Mesenchymal stem cell (in vitro differentiated cells and primary cell): ENCODE data around the gene SPINK2.
A peak's percentile ranks its signal among the peaks of the same experiment; 100 is the strongest.

Experiments used
- DNase-seq: peaks from one replicate; pipeline ENCODE4 v3.0.0-alpha.2; 2013
- H2AFZ ChIP-seq: one replicate; pipeline ENCODE4 v1.6.1; 2013; ENCODE audit warnings: low read depth, mild to moderate bottlenecking, control low read depth, inconsistent platforms, low read length, moderate library complexity
- H2AK5ac ChIP-seq: 2 replicates; pipeline ENCODE4 v1.6.1; 2013; ENCODE audit warnings: low read length, moderate library complexity, mild to moderate bottlenecking, inconsistent platforms; ENCODE audit not compliant: severe bottlenecking
- H2BK120ac ChIP-seq: one replicate; pipeline ENCODE4 v1.6.1; 2013; ENCODE audit warnings: low read depth, mild to moderate bottlenecking, inconsistent platforms, low read length, moderate library complexity
- H2BK12ac ChIP-seq, 2 experiments: one replicate each; pipeline ENCODE4 v1.6.1; 2013; ENCODE audit warnings: inconsistent platforms in 2 of 2, low read length in 2 of 2, mild to moderate bottlenecking in 2 of 2, moderate library complexity in 2 of 2, control low read depth in 1 of 2
- H2BK15ac ChIP-seq: one replicate; pipeline ENCODE4 v1.6.1; 2013; ENCODE audit warnings: mild to moderate bottlenecking, low read depth, inconsistent platforms; ENCODE audit not compliant: poor library complexity, severe bottlenecking
- H2BK5ac ChIP-seq: 2 replicates; pipeline ENCODE4 v1.6.1; 2013; ENCODE audit warnings: low read depth, mild to moderate bottlenecking, low read length, control low read depth, inconsistent platforms; ENCODE audit not compliant: poor library complexity, severe bottlenecking
- H3K14ac ChIP-seq, 2 experiments: one replicate each; pipeline ENCODE4 v1.6.1; 2013; ENCODE audit warnings: inconsistent platforms in 2 of 2, low read length in 2 of 2, control low read depth in 1 of 2, mild to moderate bottlenecking in 1 of 2, moderate library complexity in 1 of 2
- H3K18ac ChIP-seq, 2 experiments: one replicate each; pipeline ENCODE4 v1.6.1; 2013; ENCODE audit warnings: inconsistent platforms in 2 of 2, low read length in 2 of 2, control low read depth in 1 of 2, low read depth in 1 of 2, mild to moderate bottlenecking in 1 of 2
- H3K23ac ChIP-seq, 2 experiments: one replicate each; pipeline ENCODE4 v1.6.1; 2013; ENCODE audit warnings: inconsistent platforms in 2 of 2, low read length in 2 of 2, mild to moderate bottlenecking in 2 of 2, moderate library complexity in 2 of 2, control low read depth in 1 of 2
- H3K27ac ChIP-seq: 2 replicates; pipeline ENCODE4 v1.5.1; 2013; ENCODE audit warnings: mild to moderate bottlenecking, moderate library complexity, low read length, control low read depth, inconsistent platforms; ENCODE audit not compliant: poor library complexity, severe bottlenecking
- H3K27me3 ChIP-seq, 2 experiments: 2 replicates each; pipeline versions ENCODE4 v1.6.1 to v1.7.0; 2013; ENCODE audit warnings: low read length in 2 of 2, mild to moderate bottlenecking in 2 of 2, moderate library complexity in 2 of 2, control low read depth in 1 of 2, inconsistent platforms in 1 of 2; ENCODE audit not compliant: control insufficient read depth in 1 of 2, insufficient read depth in 1 of 2
- H3K36me3 ChIP-seq, 2 experiments: 2 replicates each; pipeline versions ENCODE4 v1.6.1 to v1.7.0; 2013; ENCODE audit warnings: low read length in 2 of 2, control low read depth in 1 of 2, inconsistent platforms in 1 of 2, low read depth in 1 of 2, mild to moderate bottlenecking in 1 of 2; ENCODE audit not compliant: insufficient read depth in 2 of 2, control insufficient read depth in 1 of 2
- H3K4ac ChIP-seq, 2 experiments: one replicate each; pipeline ENCODE4 v1.6.1; 2013; ENCODE audit warnings: inconsistent platforms in 2 of 2, low read length in 2 of 2, mild to moderate bottlenecking in 2 of 2, moderate library complexity in 2 of 2, control low read depth in 1 of 2, low read depth in 1 of 2
- H3K4me1 ChIP-seq: 2 replicates; pipeline ENCODE4 v1.6.1; 2013; ENCODE audit warnings: low read depth, low read length, control low read depth; ENCODE audit not compliant: control insufficient read depth, insufficient read depth
- H3K4me2 ChIP-seq: 2 replicates; pipeline ENCODE4 v1.6.1; 2013; ENCODE audit warnings: low read length, mild to moderate bottlenecking, inconsistent platforms; ENCODE audit not compliant: poor library complexity, severe bottlenecking
- H3K4me3 ChIP-seq, 2 experiments: 2 replicates each; pipeline versions ENCODE4 v1.5.1 to v1.7.0; 2013; ENCODE audit warnings: low read length in 2 of 2, mild to moderate bottlenecking in 2 of 2, control low read depth in 1 of 2, low read depth in 1 of 2; ENCODE audit not compliant: insufficient read depth in 1 of 2
- H3K79me1 ChIP-seq: replicated peaks from 2 replicates; pipeline ENCODE4 v1.6.1; 2013; ENCODE audit warnings: mild to moderate bottlenecking, control low read depth, low read length, inconsistent platforms; ENCODE audit not compliant: poor library complexity, severe bottlenecking
- H3K9ac ChIP-seq: 2 replicates; pipeline ENCODE4 v1.7.0; 2013; ENCODE audit warnings: mild to moderate bottlenecking, low read length, moderate library complexity
- H3K9me3 ChIP-seq: 2 replicates; pipeline ENCODE4 v1.7.0; 2013; ENCODE audit warnings: mild to moderate bottlenecking, low read length; ENCODE audit not compliant: control insufficient read depth
- H4K8ac ChIP-seq: one replicate; pipeline ENCODE4 v1.6.1; 2013; ENCODE audit warnings: inconsistent platforms, mild to moderate bottlenecking, low read length, moderate library complexity
- H4K91ac ChIP-seq: one replicate; pipeline ENCODE4 v1.6.1; 2013; ENCODE audit warnings: mild to moderate bottlenecking, low read length, inconsistent platforms
- WGBS: methylation state at CpG from one replicate; pipeline ENCODE4 v1.1.7; 2013; ENCODE audit warnings: mixed read lengths; 5-methylcytosine and 5-hydroxymethylcytosine counted together

The SPINK2 gene

GRCh38 chr4:56828784-56829535, 7.5 kb upstream of the SPINK2 start:
- Histone ChIP-seq H4K8ac (no peak overlapping the region), H3K79me1 (no peaks in the 10 kb centered on the region), H3K4me1 (peaks cover 2% of the 10 kb centered on the region), H2BK120ac (no peak overlapping the region), H2BK12ac (no peak overlapping the region), H2AK5ac (no peak overlapping the region), H3K4me3 (no peak overlapping the region), H2AFZ (no peak overlapping the region), H3K14ac (no peak overlapping the region), H3K4ac (no peak overlapping the region), H2BK15ac (no peak overlapping the region), H3K9me3 (no peaks in the 10 kb centered on the region), H3K18ac (no peak overlapping the region), H3K27ac (peak overlapping the region; percentile 29), H4K91ac (no peak overlapping the region), H3K9ac (no peak overlapping the region), H3K23ac (no peak overlapping the region), H3K4me2 (no peak overlapping the region), H3K36me3 (no peaks in the 10 kb centered on the region), H2BK5ac (no peak overlapping the region), H3K27me3 (peaks cover 3 to 4% of the 10 kb centered on the region in 2 experiments)
- no peak for DNase-seq
- 88% methylated on average over 1 of the region's 1 CpG for WGBS

DNA sequence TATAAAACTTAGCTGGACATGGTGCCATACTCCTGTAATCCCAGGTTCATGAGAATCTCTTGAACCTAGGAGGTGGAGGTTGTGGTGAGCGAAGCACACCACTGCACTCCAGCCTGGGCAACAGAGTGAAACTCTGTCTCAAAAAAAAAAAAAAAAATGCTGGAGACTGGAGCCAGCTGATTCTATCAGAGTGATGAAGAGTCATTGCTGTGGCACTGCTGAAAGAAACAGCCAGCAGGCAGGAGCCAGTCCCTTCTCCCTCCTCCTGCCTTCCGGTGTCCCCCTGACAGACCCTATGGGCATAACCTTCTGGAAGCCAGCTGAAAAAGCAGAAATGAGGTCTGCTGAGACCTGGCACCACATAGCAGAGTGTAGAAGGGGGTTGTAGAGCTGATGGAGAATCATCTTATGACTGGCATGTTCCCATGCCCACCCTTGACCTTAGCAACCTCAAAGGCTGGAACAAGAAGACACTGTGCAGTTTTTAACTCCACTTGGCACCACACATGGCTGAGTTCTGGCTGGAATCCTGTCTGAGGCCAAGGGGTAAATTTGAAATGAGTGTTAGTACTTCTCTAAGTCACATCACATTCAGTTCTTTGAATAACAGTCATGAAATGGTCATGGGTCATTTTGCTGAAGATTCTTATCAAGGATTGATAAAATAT, 2.6 kb upstream of the SPINK2 start:
- no peak overlapping the region for H2BK15ac ChIP-seq
- H4K91ac ChIP-seq = peak overlapping the region; percentile 39
- H3K79me1 ChIP-seq = no peaks in the 10 kb centered on the region
- no peaks in the 10 kb centered on the region for H3K36me3 ChIP-seq
- no peaks in the 10 kb centered on the region for H3K9me3 ChIP-seq
- no peak overlapping the region for H2AK5ac ChIP-seq
- no peak overlapping the region for H3K23ac ChIP-seq
- H3K27me3 ChIP-seq = peaks cover 21 to 43% of the 10 kb centered on the region in 2 experiments
- H3K18ac ChIP-seq = no peak overlapping the region
- no peak overlapping the region for H2AFZ ChIP-seq
- no peak overlapping the region for H3K9ac ChIP-seq
- H2BK120ac ChIP-seq = no peak overlapping the region
- peak overlapping the region in 1 of 2 experiments; percentile 46 for H2BK12ac ChIP-seq
- 95% methylated on average over 1 of the region's 2 CpGs for WGBS
- peaks cover 8% of the 10 kb centered on the region for H3K4me1 ChIP-seq
- no peak overlapping the region for H3K14ac ChIP-seq
- H3K4me2 ChIP-seq = no peak overlapping the region
- no peak for DNase-seq
- H3K4ac ChIP-seq = no peak overlapping the region
- no peak overlapping the region for H4K8ac ChIP-seq
- H3K4me3 ChIP-seq = no peak overlapping the region
- H3K27ac ChIP-seq = no peak overlapping the region
- H2BK5ac ChIP-seq = no peak overlapping the region

GRCh38 chr4:56818797-56819196, 2.7 kb downstream of the SPINK2 start:
- Histone ChIP-seq H3K4me3 (no peak overlapping the region), H3K9ac (no peak overlapping the region)

GRCh38 chr4:56817840-56818491, 3.5 kb downstream of the SPINK2 start:
- Histone ChIP-seq H3K23ac (no peak overlapping the region), H2BK15ac (no peak overlapping the region), H3K79me1 (no peaks in the 10 kb centered on the region), H3K4ac (no peak overlapping the region), H2AFZ (no peak overlapping the region), H3K9ac (no peak overlapping the region), H2BK120ac (no peak overlapping the region), H2BK5ac (no peak overlapping the region), H3K27ac (no peak overlapping the region), H3K9me3 (no peaks in the 10 kb centered on the region), H2BK12ac (no peak overlapping the region), H3K27me3 (peaks cover 13 to 40% of the 10 kb centered on the region in 2 experiments), H3K4me1 (peaks cover 6% of the 10 kb centered on the region), H2AK5ac (no peak overlapping the region), H3K14ac (no peak overlapping the region), H3K4me2 (no peak overlapping the region), H4K91ac (no peak overlapping the region), H4K8ac (no peak overlapping the region), H3K36me3 (no peaks in the 10 kb centered on the region), H3K18ac (no peak overlapping the region), H3K4me3 (no peak overlapping the region)
- WGBS = 41% methylated on average over 3 of the region's 5 CpGs
- peak; percentile 29 for DNase-seq

More at GRCh38 chr4:56818797-56819196, 2.7 kb downstream of the SPINK2 start:
- Histone ChIP-seq H3K4me2 (no peak overlapping the region), H3K36me3 (no peaks in the 10 kb centered on the region), H3K18ac (no peak overlapping the region), H3K9me3 (no peaks in the 10 kb centered on the region), H3K27ac (no peak overlapping the region), H2AFZ (no peak overlapping the region), H4K91ac (no peak overlapping the region), H3K4me1 (peaks cover 6% of the 10 kb centered on the region), H3K23ac (no peak overlapping the region), H2BK15ac (no peak overlapping the region), H3K27me3 (peaks cover 16 to 46% of the 10 kb centered on the region in 2 experiments), H3K14ac (no peak overlapping the region), H2BK120ac (no peak overlapping the region), H3K79me1 (no peaks in the 10 kb centered on the region), H2BK5ac (no peak overlapping the region), H2AK5ac (no peak overlapping the region), H2BK12ac (no peak overlapping the region), H4K8ac (no peak overlapping the region), H3K4ac (no peak overlapping the region)
- WGBS = no CpG with 5 or more reads among the region's 1 CpG
- no peak for DNase-seq
